ENCODE results near the gene NSA2. TPM values are rescaled to one million over a fixed set of nuclear protein-coding genes. Genes with fewer than 3 reads are reported as not detected.
A peak's percentile ranks its signal among the peaks of the same experiment; 100 is the strongest.

Gene NSA2
- polyA plus RNA-seq, 2 of the 4 experiments (the other 2 are of a cell fraction): 192 to 228 TPM

DNA sequence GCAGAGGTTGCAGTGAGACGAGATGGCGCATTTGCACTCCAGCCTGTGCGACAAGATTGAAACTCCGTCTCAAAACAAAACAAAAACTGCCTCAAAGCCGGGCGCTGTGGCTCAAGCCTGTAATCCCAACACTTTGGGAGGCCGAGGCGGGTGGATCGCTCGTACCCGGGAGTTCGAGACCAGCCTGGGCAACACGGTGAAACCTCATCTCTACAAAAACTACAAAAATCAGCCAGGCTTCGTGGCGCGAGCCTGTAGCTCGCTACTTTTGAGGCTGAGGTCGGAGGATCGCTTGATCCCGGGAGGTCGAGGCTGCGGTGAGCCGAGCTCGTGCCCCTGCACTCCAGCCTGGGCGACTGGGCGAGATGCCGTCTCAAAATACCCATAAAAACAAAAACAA is 1.1 kb upstream of the NSA2 start:
- TF ChIP-seq, protein P1, sequence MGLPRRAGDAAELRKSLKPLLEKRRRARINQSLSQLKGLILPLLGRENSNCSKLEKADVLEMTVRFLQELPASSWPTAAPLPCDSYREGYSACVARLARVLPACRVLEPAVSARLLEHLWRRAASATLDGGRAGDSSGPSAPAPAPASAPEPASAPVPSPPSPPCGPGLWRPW (IDR thresholded peaks at IDR 0.05): no peak
- TF ChIP-seq HOXA7 (CRISPR knock-in tag; IDR thresholded peaks at IDR 0.05): no peak
- TF ChIP-seq HOXB13 (CRISPR knock-in tag; IDR thresholded peaks at IDR 0.05; ENCODE audit: low read depth): no peak
- TF ChIP-seq ZC3H11A (IDR thresholded peaks at IDR 0.05): no peak
- TF ChIP-seq CBX8 (IDR thresholded peaks at IDR 0.05): no peak
- no peak for TF ChIP-seq RNF2 (IDR thresholded peaks at IDR 0.05; ENCODE audit: borderline replicate concordance, low read depth)
- TF ChIP-seq NFE2L2 (conservative IDR thresholded peaks at IDR 0.05; ENCODE audit: low read length): no peak
- TF ChIP-seq CHD4 (IDR thresholded peaks at IDR 0.05; ENCODE audit: borderline replicate concordance): no peak
- no peak for TF ChIP-seq RAD21 (conservative IDR thresholded peaks at IDR 0.05 in 1 of 2, IDR thresholded peaks at IDR 0.05 in 1 of 2)
- TF ChIP-seq MYC (IDR thresholded peaks at IDR 0.05; ENCODE audit: borderline replicate concordance, low read length): no peak
- TF ChIP-seq, protein P2, sequence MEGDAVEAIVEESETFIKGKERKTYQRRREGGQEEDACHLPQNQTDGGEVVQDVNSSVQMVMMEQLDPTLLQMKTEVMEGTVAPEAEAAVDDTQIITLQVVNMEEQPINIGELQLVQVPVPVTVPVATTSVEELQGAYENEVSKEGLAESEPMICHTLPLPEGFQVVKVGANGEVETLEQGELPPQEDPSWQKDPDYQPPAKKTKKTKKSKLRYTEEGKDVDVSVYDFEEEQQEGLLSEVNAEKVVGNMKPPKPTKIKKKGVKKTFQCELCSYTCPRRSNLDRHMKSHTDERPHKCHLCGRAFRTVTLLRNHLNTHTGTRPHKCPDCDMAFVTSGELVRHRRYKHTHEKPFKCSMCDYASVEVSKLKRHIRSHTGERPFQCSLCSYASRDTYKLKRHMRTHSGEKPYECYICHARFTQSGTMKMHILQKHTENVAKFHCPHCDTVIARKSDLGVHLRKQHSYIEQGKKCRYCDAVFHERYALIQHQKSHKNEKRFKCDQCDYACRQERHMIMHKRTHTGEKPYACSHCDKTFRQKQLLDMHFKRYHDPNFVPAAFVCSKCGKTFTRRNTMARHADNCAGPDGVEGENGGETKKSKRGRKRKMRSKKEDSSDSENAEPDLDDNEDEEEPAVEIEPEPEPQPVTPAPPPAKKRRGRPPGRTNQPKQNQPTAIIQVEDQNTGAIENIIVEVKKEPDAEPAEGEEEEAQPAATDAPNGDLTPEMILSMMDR (IDR thresholded peaks at IDR 0.05): no peak
- TF ChIP-seq NPAS2 (CRISPR knock-in tag; IDR thresholded peaks at IDR 0.05; ENCODE audit: borderline replicate concordance): no peak
- TF ChIP-seq CHD2 (IDR thresholded peaks at IDR 0.05; ENCODE audit: low read length, partially characterized antibody): no peak
- TF ChIP-seq, protein P3, sequence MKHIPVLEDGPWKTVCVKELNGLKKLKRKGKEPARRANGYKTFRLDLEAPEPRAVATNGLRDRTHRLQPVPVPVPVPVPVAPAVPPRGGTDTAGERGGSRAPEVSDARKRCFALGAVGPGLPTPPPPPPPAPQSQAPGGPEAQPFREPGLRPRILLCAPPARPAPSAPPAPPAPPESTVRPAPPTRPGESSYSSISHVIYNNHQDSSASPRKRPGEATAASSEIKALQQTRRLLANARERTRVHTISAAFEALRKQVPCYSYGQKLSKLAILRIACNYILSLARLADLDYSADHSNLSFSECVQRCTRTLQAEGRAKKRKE (CRISPR knock-in tag; IDR thresholded peaks at IDR 0.05; ENCODE audit: low read depth): no peak
- TF ChIP-seq PHF8 (IDR thresholded peaks at IDR 0.05; ENCODE audit: borderline replicate concordance, low read depth): no peak
- no peak for TF ChIP-seq GATA3 (IDR thresholded peaks at IDR 0.05; ENCODE audit: borderline replicate concordance)
- no peak for TF ChIP-seq HEYL (CRISPR knock-in tag; IDR thresholded peaks at IDR 0.05)
- TF ChIP-seq EP300 (IDR thresholded peaks at IDR 0.05): no peak
- no peak for TF ChIP-seq RARB (CRISPR knock-in tag; IDR thresholded peaks at IDR 0.05)
- TF ChIP-seq CEBPB (IDR thresholded peaks at IDR 0.05): no peak
- H3K9me3 ChIP-seq: no peaks in the 10 kb centered on the region
- ChIA-PET POLR2A (no interaction called here), CTCF (interaction anchor here (0.7 to 2.2 kb wide), 12 partner anchors 10 to 159 kb away, joined by 3 to 9 read pairs (median 4); no protein-coding TSS in a partner anchor)
- peaks cover 55% of the 10 kb centered on the region for H3K4me1 ChIP-seq
- ATAC-seq (no peak), DNase-seq (ENCODE audit: low read depth in 1 of 2, low spot score in 1 of 2) (no peak), FAIRE-seq (no peak)
- peak overlapping the region; percentile 81 for H3K4me2 ChIP-seq
- WGBS (ENCODE audit: missing lambda C conversion rate): 33% methylated on average over 27 of the region's 27 CpGs
- H3K4me3 ChIP-seq: peak overlapping the region; percentile 85
- H3K27ac ChIP-seq: peak overlapping the region; percentile 85 to 90; a peak in 5 of 6 replicates

DNA sequence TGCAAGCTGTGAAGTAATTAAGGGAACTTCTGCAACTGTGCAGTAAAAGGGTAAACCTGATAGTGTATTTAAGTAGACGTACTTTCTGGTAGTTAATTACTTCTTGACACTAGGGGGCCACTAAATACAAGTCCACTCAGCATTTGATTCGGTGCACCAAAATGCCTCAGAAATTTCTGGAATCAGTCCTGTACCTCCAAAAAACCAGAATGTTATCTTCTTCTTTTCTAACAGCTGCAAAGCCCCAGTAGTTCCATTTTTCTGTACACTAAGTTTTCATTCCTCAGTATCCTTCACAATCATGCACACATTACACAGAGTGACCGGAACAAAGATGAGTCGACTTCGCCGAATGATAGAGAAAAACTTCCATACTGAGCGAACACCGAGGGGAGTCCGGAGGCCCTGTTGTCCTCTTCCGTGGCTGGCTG is 616 bp upstream of the NSA2 start:
- WGBS (ENCODE audit: missing lambda C conversion rate): 2% methylated on average over 10 of the region's 10 CpGs
- Histone ChIP-seq H3K9me3 (no peaks in the 10 kb centered on the region), H3K4me3 (peak overlapping the region; percentile 85), H3K27ac (peak overlapping the region; percentile 85 to 90), H3K4me2 (peak overlapping the region; percentile 81), H3K4me1 (peaks cover 50% of the 10 kb centered on the region)
- ChIA-PET CTCF (interaction anchor here (0.7 to 2.2 kb wide), 16 partner anchors 9 to 1490 kb away, joined by 3 to 9 read pairs (median 4); no protein-coding TSS in a partner anchor), POLR2A (interaction anchor here (0.6 to 0.9 kb wide), 4 partner anchors 19 to 86 kb away, joined by 3 to 5 read pairs (median 4); no protein-coding TSS in a partner anchor)
- FAIRE-seq (no peak), DNase-seq (ENCODE audit: low read depth in 1 of 2, low spot score in 1 of 2) (peak; percentile 62 to 66), ATAC-seq (peak; percentile 72 to 75)
- peak; percentile 20 to 35; a peak in 2 of 5 replicates for TF ChIP-seq RAD21 (conservative IDR thresholded peaks at IDR 0.05 in 1 of 2, IDR thresholded peaks at IDR 0.05 in 1 of 2)
- peak; percentile 40; the same call in 1 of the 3 replicates for TF ChIP-seq SMC3 (IDR thresholded peaks at IDR 0.05)
- TF ChIP-seq CBX8 (IDR thresholded peaks at IDR 0.05): no peak
- peak; percentile 65 for TF ChIP-seq MAFK (IDR thresholded peaks at IDR 0.05; ENCODE audit: partially characterized antibody)
- TF ChIP-seq MYC (IDR thresholded peaks at IDR 0.05; ENCODE audit: borderline replicate concordance, low read length): no peak
- TF ChIP-seq, protein P4, sequence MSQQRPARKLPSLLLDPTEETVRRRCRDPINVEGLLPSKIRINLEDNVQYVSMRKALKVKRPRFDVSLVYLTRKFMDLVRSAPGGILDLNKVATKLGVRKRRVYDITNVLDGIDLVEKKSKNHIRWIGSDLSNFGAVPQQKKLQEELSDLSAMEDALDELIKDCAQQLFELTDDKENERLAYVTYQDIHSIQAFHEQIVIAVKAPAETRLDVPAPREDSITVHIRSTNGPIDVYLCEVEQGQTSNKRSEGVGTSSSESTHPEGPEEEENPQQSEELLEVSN (IDR thresholded peaks at IDR 0.05; ENCODE audit: borderline replicate concordance, low read depth): no peak
- TF ChIP-seq, protein P2 (IDR thresholded peaks at IDR 0.05): peak; percentile 53
- 0 out of 2 replicates have a peak, but pooled peaks have one; percentile 17 for TF ChIP-seq HDAC2 (IDR thresholded peaks at IDR 0.05)
